GM23248 (cell line): Measurements from ENCODE around the gene POLL. TPM values are rescaled to one million over a fixed set of nuclear protein-coding genes. Genes with fewer than 3 reads are reported as not detected.
A peak's percentile ranks its signal among the peaks of the same experiment; 100 is the strongest.
"Not testable (repeated sequence)": the region's sequence is repeated elsewhere in the genome, so short reads cannot be mapped to it uniquely, and the experiment has no call there.

Source experiments
- DNase-seq: peaks from one replicate; pipeline ENCODE4 v3.0.0-alpha.2; 2015
- H2AFZ ChIP-seq: fragments of 200-600 bp; sonication (generic); 2 replicates; pipeline ENCODE4 v1.6.1; 2016; ENCODE audit warnings: antibody characterized with exemption
- H3F3A ChIP-seq: fragments of 200-600 bp; sonication (generic); 2 replicates; pipeline ENCODE4 v1.6.1; 2016; ENCODE audit warnings: mild to moderate bottlenecking, antibody characterized with exemption, mixed run types; ENCODE audit not compliant: insufficient read depth
- H3K27ac ChIP-seq: fragments of 200-600 bp; sonication (generic); 2 replicates; pipeline ENCODE4 v1.5.1; 2016; ENCODE audit warnings: mild to moderate bottlenecking
- H3K27me3 ChIP-seq: fragments of 200-600 bp; sonication (generic); replicated peaks from 2 replicates; pipeline ENCODE4 v1.6.1; 2016; ENCODE audit warnings: mild to moderate bottlenecking; ENCODE audit not compliant: insufficient read depth
- H3K36me3 ChIP-seq: fragments of 200-600 bp; sonication (generic); 2 replicates; pipeline ENCODE4 v1.6.1; 2016; ENCODE audit warnings: low read depth, mild to moderate bottlenecking
- H3K4me1 ChIP-seq: fragments of 200-600 bp; sonication (generic); 2 replicates; pipeline ENCODE4 v1.6.1; 2016; ENCODE audit warnings: mild to moderate bottlenecking; ENCODE audit not compliant: insufficient read depth
- H3K4me2 ChIP-seq: fragments of 200-600 bp; sonication (generic); one replicate; pipeline ENCODE4 v1.6.1; 2016; ENCODE audit warnings: mild to moderate bottlenecking; ENCODE audit not compliant: unreplicated experiment
- H3K4me3 ChIP-seq: fragments of 200-600 bp; sonication (generic); 2 replicates; pipeline ENCODE4 v1.5.1; 2016; ENCODE audit warnings: mild to moderate bottlenecking
- H3K79me2 ChIP-seq: fragments of 200-600 bp; sonication (generic); 2 replicates; pipeline ENCODE4 v1.6.1; 2016; ENCODE audit warnings: mild to moderate bottlenecking; ENCODE audit not compliant: insufficient read depth
- H3K9ac ChIP-seq: fragments of 200-600 bp; sonication (generic); 2 replicates; pipeline ENCODE4 v1.6.1; 2016; ENCODE audit warnings: mild to moderate bottlenecking
- H3K9me2 ChIP-seq: fragments of 200-600 bp; sonication (generic); 2 replicates; pipeline ENCODE4 v1.6.1; 2016; ENCODE audit warnings: mixed run types, mild to moderate bottlenecking, moderate library complexity; ENCODE audit not compliant: insufficient read depth
- H3K9me3 ChIP-seq: fragments of 200-600 bp; sonication (generic); one replicate; pipeline ENCODE4 v1.6.1; 2017; ENCODE audit warnings: low read depth
- H4K20me1 ChIP-seq: fragments of 200-600 bp; sonication (generic); 2 replicates; pipeline ENCODE4 v1.6.0; 2016; ENCODE audit not compliant: insufficient read depth
- EZH2 ChIP-seq: fragments of 200-600 bp; sonication (generic); IDR thresholded peaks from 2 replicates; pipeline ENCODE4 v1.6.1; 2018; ENCODE audit warnings: antibody characterized with exemption, mild to moderate bottlenecking; ENCODE audit not compliant: insufficient read depth, poor library complexity, severe bottlenecking
- EZH2phosphoT487 ChIP-seq: fragments of 200-600 bp; sonication (generic); IDR thresholded peaks from 2 replicates; pipeline ENCODE4 v1.6.1; 2018; ENCODE audit warnings: antibody characterized with exemption, moderate library complexity, mild to moderate bottlenecking, low read depth; ENCODE audit not compliant: insufficient read depth
- WGBS, 2 experiments: methylation state at CpG; one replicate each; pipeline ENCODE4 v1.1.6; 2015 to 2017; ENCODE audit warnings: low lambda C conversion rate in 2 of 2, low coverage in 1 of 2; ENCODE audit errors: missing lambda C conversion rate in 2 of 2; 5-methylcytosine and 5-hydroxymethylcytosine counted together
- in situ Hi-C: fragments of 300-500 bp; cut with MboI; formaldehyde crosslinking; loops from 2 replicates; pipeline ENCODE4 v1.15.0; 2020
- polyA plus RNA-seq: library from polyadenylated mRNA; unstranded; fragments of >200 nt; fragmentation: Nextera tagmentation; extraction: Ambion mirVana; gene quantifications from 2 replicates; pipeline ENCODE4 v1.2.1, GENCODE V29; 2016
- total RNA-seq: library from RNA; depleted of rRNA; stranded (reverse); fragments of >200 nt; shearing (Covaris generic); gene quantifications from 2 replicates; pipeline ENCODE4 v1.2.3, GENCODE V29; 2014

The POLL gene
- total and polyA plus RNA-seq, 2 experiments from 2014 or later = 12.1 to 13.1 TPM

DNA sequence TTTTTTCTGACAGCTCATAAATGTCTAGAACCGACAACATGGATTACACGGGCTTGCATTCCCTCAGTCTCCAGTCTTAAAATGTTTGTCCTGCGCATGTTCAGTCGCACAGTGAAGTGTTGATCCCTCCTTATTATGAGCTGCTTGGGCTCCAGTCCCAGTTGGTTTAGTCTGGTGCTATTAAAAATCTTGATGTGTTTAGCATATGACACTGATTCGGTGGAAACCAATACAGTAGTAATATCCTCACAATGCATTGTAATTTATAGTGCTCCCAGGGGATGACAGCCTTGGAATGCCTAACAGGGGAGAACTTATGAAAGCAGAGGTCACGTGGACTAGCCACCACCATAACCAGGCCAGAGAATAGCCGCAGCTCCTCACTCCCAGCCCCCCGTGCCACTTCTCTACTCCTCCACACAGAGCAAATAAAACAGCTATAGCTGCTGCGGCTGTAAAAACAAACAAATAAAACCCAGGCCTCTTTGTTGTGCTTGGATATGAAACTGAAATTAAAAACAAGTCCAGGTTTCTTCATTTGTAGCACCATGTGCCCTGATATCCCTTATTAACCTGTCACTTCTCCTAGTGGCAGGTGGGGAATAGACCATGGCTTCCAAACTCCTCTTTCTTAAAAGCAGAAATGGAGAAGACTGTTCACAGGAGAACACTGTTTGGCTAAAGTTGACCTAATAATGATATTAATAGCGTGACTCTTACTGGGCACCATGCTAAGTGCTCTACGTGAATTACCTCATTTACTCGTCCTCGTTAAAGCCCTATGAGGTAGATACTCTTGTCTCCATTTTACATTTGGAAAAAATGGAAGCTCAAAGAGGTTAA lies 7.8 kb upstream of the POLL start:
- WGBS, 2 experiments = 70 to 71% methylated on average over 13 of the region's 13 CpGs
- Histone ChIP-seq H3K27me3 (no peaks in the 10 kb centered on the region), H3K4me3 (no peak overlapping the region), H3K36me3 (0 out of 2 replicates have a peak, but pooled peaks cover 3% of the 10 kb centered on the region), H3K4me1 (no peaks in the 10 kb centered on the region), H4K20me1 (no peaks in the 10 kb centered on the region), H3K27ac (no peak overlapping the region), H3K9me2 (no peaks in the 10 kb centered on the region), H3K9ac (no peak overlapping the region), H2AFZ (no peak overlapping the region), H3K9me3 (no peaks in the 10 kb centered on the region), H3K4me2 (no peak overlapping the region), H3F3A (no peaks in the 10 kb centered on the region), H3K79me2 (peaks cover 6% of the 10 kb centered on the region; the same call in 1 of the 2 replicates)
- no peak for DNase-seq
- in situ Hi-C loops = no loop called here
- TF ChIP-seq EZH2 (no peak), EZH2phosphoT487 (no peak)

- H4K20me1 ChIP-seq, H3K4me2 ChIP-seq, H3K36me3 ChIP-seq, H3K9ac ChIP-seq, H3K4me1 ChIP-seq, in situ Hi-C loops, DNase-seq, H3K27ac ChIP-seq, H3K27me3 ChIP-seq, H3F3A ChIP-seq, H3K4me3 ChIP-seq, H3K9me2 ChIP-seq, H2AFZ ChIP-seq, H3K9me3 ChIP-seq: not testable (repeated sequence)
- WGBS, 2 experiments = 95 to 100% methylated on average over 2 of the region's 2 CpGs
- H3K79me2 ChIP-seq = peaks cover 30% of the 10 kb centered on the region
Observed at GRCh38 chr10:101593331-101593730, 5.3 kb upstream of the POLL start.

GRCh38 chr10:101588879-101589278 lies 822 bp upstream of the POLL start:
- no peaks in the 10 kb centered on the region for H3K36me3 ChIP-seq

DNA sequence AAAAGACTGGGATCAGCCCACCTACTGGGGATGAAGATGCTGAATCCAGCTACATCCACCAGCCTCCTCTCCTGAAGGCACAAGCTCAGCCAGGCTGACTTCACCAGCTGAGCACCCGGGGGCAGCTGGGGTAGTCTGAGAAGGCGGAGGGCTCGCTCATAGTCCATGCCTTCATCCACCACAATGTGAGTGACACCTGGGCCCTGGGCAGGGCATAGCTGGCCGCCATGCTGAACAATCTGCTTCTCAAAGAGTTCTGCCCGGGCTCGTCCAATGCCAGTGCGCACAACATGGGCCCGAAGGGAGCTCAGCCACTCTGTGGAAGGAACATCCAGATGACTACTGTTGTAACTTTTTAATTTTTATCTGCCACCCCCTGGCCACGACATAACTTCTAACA lies 2.2 kb downstream of the POLL start:
- in situ Hi-C loops = no loop called here
- no peak for DNase-seq
- 91 to 93% methylated on average over 9 of the region's 9 CpGs for WGBS, 2 experiments

More at GRCh38 chr10:101588879-101589278, 822 bp upstream of the POLL start:
- Histone ChIP-seq H3K9me3 (no peaks in the 10 kb centered on the region), H3K4me1 (peaks cover 13% of the 10 kb centered on the region; the same call in 1 of the 2 replicates), H3K27ac (peak overlapping the region; percentile 62), H3K4me2 (peak overlapping the region; percentile 97), H3K9ac (peak overlapping the region; percentile 78), H3K27me3 (no peaks in the 10 kb centered on the region), H3K9me2 (no peaks in the 10 kb centered on the region), H4K20me1 (no peaks in the 10 kb centered on the region), H3K4me3 (peak overlapping the region; percentile 93), H3F3A (0 out of 2 replicates have a peak, but pooled peaks cover 3% of the 10 kb centered on the region), H3K79me2 (peaks cover 49% of the 10 kb centered on the region), H2AFZ (peak overlapping the region; percentile 91)
- TF ChIP-seq EZH2phosphoT487 (no peak), EZH2 (no peak)
- WGBS, 2 experiments = 56 to 61% methylated on average over 5 of the region's 5 CpGs
- in situ Hi-C loops = no loop called here
- peak; percentile 74 for DNase-seq

More for the DNA sequence above, 2.2 kb downstream of the POLL start:
- no peak overlapping the region for H3K27ac ChIP-seq
- no peaks in the 10 kb centered on the region for H3K9me2 ChIP-seq
- TF ChIP-seq EZH2 (no peak), EZH2phosphoT487 (no peak)
- peaks cover 44% of the 10 kb centered on the region for H3K79me2 ChIP-seq
- no peak overlapping the region for H3K4me3 ChIP-seq
- no peaks in the 10 kb centered on the region for H3K9me3 ChIP-seq
- H3K4me2 ChIP-seq = no peak overlapping the region
- H3K27me3 ChIP-seq = no peaks in the 10 kb centered on the region
- H2AFZ ChIP-seq = no peak overlapping the region
- no peaks in the 10 kb centered on the region for H4K20me1 ChIP-seq
- peaks cover 13% of the 10 kb centered on the region; the same call in 1 of the 2 replicates for H3K4me1 ChIP-seq
- no peaks in the 10 kb centered on the region for H3K36me3 ChIP-seq
- H3F3A ChIP-seq = 0 out of 2 replicates have a peak, but pooled peaks cover 3% of the 10 kb centered on the region
- H3K9ac ChIP-seq = no peak overlapping the region
